GM12878 (cell line): ENCODE measurements around the gene REG1A. TPM values are rescaled to one million over a fixed set of nuclear protein-coding genes. Genes with fewer than 3 reads are reported as not detected.

ENCODE experiments used
- ATAC-seq: fragments of 200-7000 bp; cut with Tn5 transposase; 3 replicates; pipeline ENCODE4 v1.9.1; 2020; ENCODE audit warnings: mild to moderate bottlenecking, moderate library complexity
- BruUV-seq: library from RNA; stranded (reverse); fragments of 400-500 nt; replicated peaks from 2 replicates; lab custom pipeline; 2021; lab: Mats Ljungman, UMichigan
- CTCF ChIA-PET: fragments of 300-600 bp; sonication (Branson Sonifier 250); formaldehyde crosslinking; extraction: SDS; loops from one replicate; lab custom pipeline; 2021; ENCODE audit warnings: inconsistent platforms; lab: Yijun Ruan, JAX
- POLR2A ChIA-PET: fragments of 350-600 bp; formaldehyde crosslinking; extraction: SDS; loops from one replicate; lab custom pipeline; 2021; ENCODE audit warnings: inconsistent platforms; lab: Charles Lee
- RAD21 ChIA-PET: fragments of 300-600 bp; sonication (Branson Sonifier 250); formaldehyde crosslinking; loops from one replicate; lab custom pipeline; 2023; ENCODE audit warnings: antibody characterized with exemption; ENCODE audit not compliant: unreplicated experiment; lab: Charles Lee
- SMC1A ChIA-PET: fragments of 300-600 bp; sonication (Branson Sonifier 250); formaldehyde crosslinking; loops from one replicate; lab custom pipeline; 2023; ENCODE audit not compliant: unreplicated experiment, uncharacterized antibody; lab: Charles Lee
- DNase-seq: peaks from one replicate; pipeline ENCODE4 v3.0.0-alpha.2; 2011; ENCODE audit warnings: low read depth, low spot score
- FAIRE-seq: peaks from 3 replicates; lab custom pipeline; 2011; peaks lifted over from hg19 to GRCh38; lab: Jason Lieb, UNC
- H2AFZ ChIP-seq: 2 replicates; pipeline ENCODE4 v1.6.0; 2011; ENCODE audit warnings: low read depth, low read length, control low read depth; ENCODE audit not compliant: control insufficient read depth
- H3K27ac ChIP-seq: 2 replicates; pipeline ENCODE4 v1.5.1; 2011; ENCODE audit warnings: control low read depth; ENCODE audit not compliant: control insufficient read depth, insufficient read depth
- H3K27me3 ChIP-seq, 2 experiments: replicated peaks in 1 of 2; 2 replicates each; pipeline versions ENCODE4 v1.6.0 to v1.6.1; 2011; ENCODE audit warnings: low read length in 1 of 2; ENCODE audit not compliant: control insufficient read depth in 2 of 2, insufficient read depth in 2 of 2
- H3K36me3 ChIP-seq, 2 experiments: 2 replicates each; pipeline ENCODE4 v1.5.1; 2011; ENCODE audit warnings: low read length in 1 of 2; ENCODE audit not compliant: control insufficient read depth in 2 of 2, insufficient read depth in 2 of 2
- H3K4me1 ChIP-seq: 2 replicates; pipeline ENCODE4 v1.6.1; 2011; ENCODE audit warnings: mild to moderate bottlenecking, low read length, moderate library complexity, mixed read lengths; ENCODE audit not compliant: control insufficient read depth, insufficient read depth
- H3K4me2 ChIP-seq: 2 replicates; pipeline ENCODE4 v1.6.0; 2011; ENCODE audit warnings: control low read depth; ENCODE audit not compliant: control insufficient read depth, insufficient read depth
- H3K4me3 ChIP-seq: fragments of 200-600 bp; sonication (generic); 2 replicates; pipeline ENCODE4 v1.5.1; 2016
- H3K79me2 ChIP-seq: 2 replicates; pipeline ENCODE4 v1.6.0; 2011; ENCODE audit warnings: low read length; ENCODE audit not compliant: control insufficient read depth, insufficient read depth
- H3K9ac ChIP-seq: 2 replicates; pipeline ENCODE4 v1.8.0; 2011; ENCODE audit warnings: low read length, control low read depth, mixed read lengths; ENCODE audit not compliant: control insufficient read depth, insufficient read depth
- H3K9me3 ChIP-seq: replicated peaks from 3 replicates; pipeline ENCODE4 v1.5.1; 2011; ENCODE audit warnings: mild to moderate bottlenecking, low read length; ENCODE audit not compliant: control insufficient read depth, insufficient read depth
- H4K20me1 ChIP-seq: 2 replicates; pipeline ENCODE4 v1.6.0; 2011; ENCODE audit not compliant: control insufficient read depth, insufficient read depth
- BRCA1 ChIP-seq: IDR thresholded peaks from 2 replicates; pipeline ENCODE4 v1.6.1; 2011; ENCODE audit warnings: low read depth, low read length, improper control_type of control experiment
- CBFB ChIP-seq: IDR thresholded peaks from 2 replicates; pipeline ENCODE4 v1.6.1; 2016; ENCODE audit warnings: antibody characterized with exemption, low read depth
- CEBPB ChIP-seq, 2 experiments: fragments of 150-350 bp in 1 of 2; IDR thresholded peaks; 2 replicates each; pipeline ENCODE4 v1.6.1; 2012 to 2014; ENCODE audit warnings: low read depth in 2 of 2, low read length in 2 of 2, borderline replicate concordance in 1 of 2, inconsistent platforms in 1 of 2
- DPF2 ChIP-seq: fragments of 450-650 bp; IDR thresholded peaks from 2 replicates; pipeline ENCODE4 v1.6.1; 2017; ENCODE audit warnings: mild to moderate bottlenecking
- EED ChIP-seq: sonication (generic); IDR thresholded peaks from 2 replicates; pipeline ENCODE4 v1.6.1; 2016; ENCODE audit warnings: antibody characterized with exemption, low read depth
- FOXK2 ChIP-seq: fragments of 450-650 bp; IDR thresholded peaks from 2 replicates; pipeline ENCODE4 v1.6.1; 2017; ENCODE audit warnings: mild to moderate bottlenecking, moderate library complexity
- FOXM1 ChIP-seq: IDR thresholded peaks from 2 replicates; pipeline ENCODE4 v1.6.1; 2012; ENCODE audit warnings: low read depth, mild to moderate bottlenecking, inconsistent platforms, low read length, moderate library complexity
- LARP7 ChIP-seq: fragments of 450-650 bp; IDR thresholded peaks from 2 replicates; pipeline ENCODE4 v1.6.1; 2017; ENCODE audit warnings: mild to moderate bottlenecking
- NFIC ChIP-seq: IDR thresholded peaks from 2 replicates; pipeline ENCODE4 v1.6.1; 2012; ENCODE audit warnings: low read depth, mild to moderate bottlenecking, inconsistent platforms, low read length, moderate library complexity
- SMARCA5 ChIP-seq: fragments of 450-650 bp; IDR thresholded peaks from 2 replicates; pipeline ENCODE4 v1.6.1; 2017; ENCODE audit warnings: mild to moderate bottlenecking
- TARDBP ChIP-seq: IDR thresholded peaks from 2 replicates; pipeline ENCODE4 v1.6.1; 2016; ENCODE audit warnings: borderline replicate concordance
- YY1 ChIP-seq: IDR thresholded peaks from 2 replicates; pipeline ENCODE4 v1.6.1; 2011; ENCODE audit warnings: low read depth, mild to moderate bottlenecking, low read length
- ZBED1 ChIP-seq: IDR thresholded peaks from 2 replicates; pipeline ENCODE4 v1.6.1; 2016; ENCODE audit warnings: borderline replicate concordance
- ZNF274 ChIP-seq: IDR thresholded peaks from one replicate; pipeline ENCODE4 v1.8.0; 2011; ENCODE audit not compliant: insufficient read length, insufficient read depth
- WGBS: methylation state at CpG from one replicate; pipeline ENCODE4 v1.1.6; 2016; ENCODE audit warnings: low lambda C conversion rate; ENCODE audit not compliant: insufficient replicate concordance, insufficient coverage; ENCODE audit errors: missing lambda C conversion rate; 5-methylcytosine and 5-hydroxymethylcytosine counted together
- in situ Hi-C: fragments of 300-500 bp; cut with MboI; formaldehyde crosslinking; loops from 9 replicates; pipeline ENCODE4 v1.14.3; 2018; ENCODE audit warnings: mixed read lengths
- intact Hi-C: fragments of 100-400 bp; cut with micrococcal nuclease; formaldehyde crosslinking; loops from one replicate; pipeline ENCODE4 v1.14.2; 2022; ENCODE audit not compliant: unreplicated experiment
- polyA plus RNA-seq, 11 experiments: library from polyadenylated mRNA; depleted of rRNA in 4 of 11; unstranded in 6 of 11; stranded (reverse) in 5 of 11; fragments of >200 nt; fragmentation: Nextera tagmentation in 4 of 11; fragmentation: Illumina TruSeq in 1 of 11; extraction: Ambion mirVana in 4 of 11; extraction: Trizol in 1 of 11; gene quantifications; 1 replicate in 1 of 11; 2 replicates in 10 of 11; pipeline versions ENCODE4 v1.2.1 to v1.2.3, GENCODE V29; 2011 to 2016; ENCODE audit warnings: inconsistent platforms in 2 of 11, missing spikeins in 2 of 11, low read depth in 1 of 11
- total RNA-seq, 4 experiments: library from RNA; depleted of rRNA in 3 of 4; stranded (reverse); fragments of >200 nt in 3 of 4; fragmentation: Illumina TruSeq in 1 of 4; extraction: Trizol in 1 of 4; gene quantifications; 2 replicates each; pipeline versions ENCODE4 v1.2.1 to v1.2.3, GENCODE V29; 2013 to 2021
- TF ChIP-seq, protein P1 (sequence below): fragments of 450-650 bp; IDR thresholded peaks from 2 replicates; pipeline ENCODE4 v1.6.1; 2018; ENCODE audit warnings: borderline replicate concordance, mild to moderate bottlenecking; ENCODE audit not compliant: partially characterized antibody
- TF ChIP-seq, protein P2 (sequence below): fragments of 450-650 bp; IDR thresholded peaks from 2 replicates; pipeline ENCODE4 v1.6.1; 2018; ENCODE audit warnings: mild to moderate bottlenecking, low read depth, moderate library complexity; ENCODE audit not compliant: partially characterized antibody
- TF ChIP-seq, protein P3 (sequence below): fragments of 450-650 bp; IDR thresholded peaks from 2 replicates; pipeline ENCODE4 v1.6.1; 2017; ENCODE audit warnings: mild to moderate bottlenecking, low read depth, inconsistent platforms; ENCODE audit not compliant: poor library complexity, severe bottlenecking
- TF ChIP-seq, protein P4 (sequence below): fragments of 450-650 bp; conservative IDR thresholded peaks from 2 replicates; pipeline ENCODE4 v1.6.1; 2017; ENCODE audit warnings: mild to moderate bottlenecking, moderate library complexity

The REG1A gene
- total and polyA plus RNA-seq, 10 of the 15 experiments (the other 5 are each of a cell fraction or from before 2014, with no cell fraction given): 4.5 TPM; not detected in 9

DNA sequence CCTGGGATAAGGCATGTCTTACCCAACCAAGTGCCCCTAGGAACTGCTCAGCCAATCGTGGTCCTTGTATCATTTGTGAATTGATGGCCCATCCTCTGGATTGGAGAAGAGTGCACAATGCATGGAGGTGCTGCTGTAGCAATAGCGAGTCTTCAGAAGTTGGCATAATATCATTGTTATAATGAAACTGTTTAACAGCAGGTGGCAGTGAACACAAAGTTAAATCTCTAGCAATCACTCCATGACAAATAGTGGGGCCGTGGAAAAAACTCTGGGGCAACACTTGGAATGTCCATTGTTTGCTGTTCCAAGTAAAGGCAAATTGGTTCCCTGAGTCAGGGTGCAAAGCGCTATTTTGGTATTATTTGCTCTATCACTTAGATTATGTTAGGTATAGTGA lies 11.4 kb downstream of the REG1A start:
- Histone ChIP-seq H3K36me3 (no peaks in the 10 kb centered on the region), H3K4me2 (no peak overlapping the region), H3K4me1 (no peaks in the 10 kb centered on the region), H2AFZ (no peak overlapping the region), H4K20me1 (no peaks in the 10 kb centered on the region), H3K9me3 (no peaks in the 10 kb centered on the region), H3K79me2 (no peaks in the 10 kb centered on the region), H3K4me3 (no peak overlapping the region), H3K9ac (no peak overlapping the region), H3K27me3 (no peaks in the 10 kb centered on the region), H3K27ac (no peak overlapping the region)
- SMC1A ChIA-PET: no interaction called here
- intact Hi-C loops: no loop called here
- WGBS: 14% methylated on average over 4 of the region's 4 CpGs
- POLR2A ChIA-PET: no interaction called here
- FAIRE-seq: no peak
- DNase-seq: no peak
- in situ Hi-C loops: no loop called here
- RAD21 ChIA-PET: no interaction called here
- no peak for ATAC-seq
- CTCF ChIA-PET: no interaction called here
- no TSS peak for BruUV-seq
- TF ChIP-seq TARDBP: no peak
- no peak for TF ChIP-seq CEBPB (IDR thresholded peaks at IDR 0.05; ENCODE audit: borderline replicate concordance in 1 of 2, low read depth in 2 of 2, low read length in 2 of 2)
- TF ChIP-seq, protein P1, sequence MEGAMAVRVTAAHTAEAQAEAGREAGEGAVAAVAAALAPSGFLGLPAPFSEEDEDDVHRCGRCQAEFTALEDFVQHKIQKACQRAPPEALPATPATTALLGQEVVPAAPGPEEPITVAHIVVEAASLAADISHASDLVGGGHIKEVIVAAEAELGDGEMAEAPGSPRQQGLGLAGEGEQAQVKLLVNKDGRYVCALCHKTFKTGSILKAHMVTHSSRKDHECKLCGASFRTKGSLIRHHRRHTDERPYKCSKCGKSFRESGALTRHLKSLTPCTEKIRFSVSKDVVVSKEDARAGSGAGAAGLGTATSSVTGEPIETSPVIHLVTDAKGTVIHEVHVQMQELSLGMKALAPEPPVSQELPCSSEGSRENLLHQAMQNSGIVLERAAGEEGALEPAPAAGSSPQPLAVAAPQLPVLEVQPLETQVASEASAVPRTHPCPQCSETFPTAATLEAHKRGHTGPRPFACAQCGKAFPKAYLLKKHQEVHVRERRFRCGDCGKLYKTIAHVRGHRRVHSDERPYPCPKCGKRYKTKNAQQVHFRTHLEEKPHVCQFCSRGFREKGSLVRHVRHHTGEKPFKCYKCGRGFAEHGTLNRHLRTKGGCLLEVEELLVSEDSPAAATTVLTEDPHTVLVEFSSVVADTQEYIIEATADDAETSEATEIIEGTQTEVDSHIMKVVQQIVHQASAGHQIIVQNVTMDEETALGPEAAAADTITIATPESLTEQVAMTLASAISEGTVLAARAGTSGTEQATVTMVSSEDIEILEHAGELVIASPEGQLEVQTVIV: no peak
- TF ChIP-seq, protein P2, sequence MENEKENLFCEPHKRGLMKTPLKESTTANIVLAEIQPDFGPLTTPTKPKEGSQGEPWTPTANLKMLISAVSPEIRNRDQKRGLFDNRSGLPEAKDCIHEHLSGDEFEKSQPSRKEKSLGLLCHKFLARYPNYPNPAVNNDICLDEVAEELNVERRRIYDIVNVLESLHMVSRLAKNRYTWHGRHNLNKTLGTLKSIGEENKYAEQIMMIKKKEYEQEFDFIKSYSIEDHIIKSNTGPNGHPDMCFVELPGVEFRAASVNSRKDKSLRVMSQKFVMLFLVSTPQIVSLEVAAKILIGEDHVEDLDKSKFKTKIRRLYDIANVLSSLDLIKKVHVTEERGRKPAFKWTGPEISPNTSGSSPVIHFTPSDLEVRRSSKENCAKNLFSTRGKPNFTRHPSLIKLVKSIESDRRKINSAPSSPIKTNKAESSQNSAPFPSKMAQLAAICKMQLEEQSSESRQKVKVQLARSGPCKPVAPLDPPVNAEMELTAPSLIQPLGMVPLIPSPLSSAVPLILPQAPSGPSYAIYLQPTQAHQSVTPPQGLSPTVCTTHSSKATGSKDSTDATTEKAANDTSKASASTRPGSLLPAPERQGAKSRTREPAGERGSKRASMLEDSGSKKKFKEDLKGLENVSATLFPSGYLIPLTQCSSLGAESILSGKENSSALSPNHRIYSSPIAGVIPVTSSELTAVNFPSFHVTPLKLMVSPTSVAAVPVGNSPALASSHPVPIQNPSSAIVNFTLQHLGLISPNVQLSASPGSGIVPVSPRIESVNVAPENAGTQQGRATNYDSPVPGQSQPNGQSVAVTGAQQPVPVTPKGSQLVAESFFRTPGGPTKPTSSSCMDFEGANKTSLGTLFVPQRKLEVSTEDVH: no peak
- TF ChIP-seq NFIC: no peak
- TF ChIP-seq, protein P3, sequence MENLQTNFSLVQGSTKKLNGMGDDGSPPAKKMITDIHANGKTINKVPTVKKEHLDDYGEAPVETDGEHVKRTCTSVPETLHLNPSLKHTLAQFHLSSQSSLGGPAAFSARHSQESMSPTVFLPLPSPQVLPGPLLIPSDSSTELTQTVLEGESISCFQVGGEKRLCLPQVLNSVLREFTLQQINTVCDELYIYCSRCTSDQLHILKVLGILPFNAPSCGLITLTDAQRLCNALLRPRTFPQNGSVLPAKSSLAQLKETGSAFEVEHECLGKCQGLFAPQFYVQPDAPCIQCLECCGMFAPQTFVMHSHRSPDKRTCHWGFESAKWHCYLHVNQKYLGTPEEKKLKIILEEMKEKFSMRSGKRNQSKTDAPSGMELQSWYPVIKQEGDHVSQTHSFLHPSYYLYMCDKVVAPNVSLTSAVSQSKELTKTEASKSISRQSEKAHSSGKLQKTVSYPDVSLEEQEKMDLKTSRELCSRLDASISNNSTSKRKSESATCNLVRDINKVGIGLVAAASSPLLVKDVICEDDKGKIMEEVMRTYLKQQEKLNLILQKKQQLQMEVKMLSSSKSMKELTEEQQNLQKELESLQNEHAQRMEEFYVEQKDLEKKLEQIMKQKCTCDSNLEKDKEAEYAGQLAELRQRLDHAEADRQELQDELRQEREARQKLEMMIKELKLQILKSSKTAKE: no peak
- no peak for TF ChIP-seq DPF2
- TF ChIP-seq LARP7: no peak
- TF ChIP-seq ZBED1: no peak
- no peak for TF ChIP-seq YY1
- no peak for TF ChIP-seq ZNF274
- TF ChIP-seq EED: no peak
- TF ChIP-seq CBFB: no peak
- no peak for TF ChIP-seq SMARCA5
- no peak for TF ChIP-seq FOXM1
- TF ChIP-seq BRCA1: no peak
- no peak for TF ChIP-seq FOXK2
- TF ChIP-seq, protein P4, sequence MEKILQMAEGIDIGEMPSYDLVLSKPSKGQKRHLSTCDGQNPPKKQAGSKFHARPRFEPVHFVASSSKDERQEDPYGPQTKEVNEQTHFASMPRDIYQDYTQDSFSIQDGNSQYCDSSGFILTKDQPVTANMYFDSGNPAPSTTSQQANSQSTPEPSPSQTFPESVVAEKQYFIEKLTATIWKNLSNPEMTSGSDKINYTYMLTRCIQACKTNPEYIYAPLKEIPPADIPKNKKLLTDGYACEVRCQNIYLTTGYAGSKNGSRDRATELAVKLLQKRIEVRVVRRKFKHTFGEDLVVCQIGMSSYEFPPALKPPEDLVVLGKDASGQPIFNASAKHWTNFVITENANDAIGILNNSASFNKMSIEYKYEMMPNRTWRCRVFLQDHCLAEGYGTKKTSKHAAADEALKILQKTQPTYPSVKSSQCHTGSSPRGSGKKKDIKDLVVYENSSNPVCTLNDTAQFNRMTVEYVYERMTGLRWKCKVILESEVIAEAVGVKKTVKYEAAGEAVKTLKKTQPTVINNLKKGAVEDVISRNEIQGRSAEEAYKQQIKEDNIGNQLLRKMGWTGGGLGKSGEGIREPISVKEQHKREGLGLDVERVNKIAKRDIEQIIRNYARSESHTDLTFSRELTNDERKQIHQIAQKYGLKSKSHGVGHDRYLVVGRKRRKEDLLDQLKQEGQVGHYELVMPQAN: no peak
